ENCODE measurements around the gene CFAP65.

Gene CFAP65

GRCh38 chr2:219041252-219041651 is at the start of gene CFAP65:
Gene CFAP65 (minus strand): TSS chr2:219041516. CDS start chr2:219039048, 2,468 bp downstream.
- peak; percentile 67 for DNase-seq (ENCODE audit: low spot score)

GRCh38 chr2:219090436-219091299 is 49.4 kb upstream of the CFAP65 start:
- no peak for DNase-seq (ENCODE audit: low spot score)

GRCh38 chr2:219089330-219089729 is 48.0 kb upstream of the CFAP65 start:
- no peak for DNase-seq (ENCODE audit: low spot score)

GRCh38 chr2:219087848-219088247 is 46.5 kb upstream of the CFAP65 start:
- DNase-seq (ENCODE audit: low spot score) = no peak

- no peak for DNase-seq (ENCODE audit: low spot score)
These were observed 46.0 kb upstream of the CFAP65 start for GRCh38 chr2:219087361-219087760.

GRCh38 chr2:219086196-219086595 is 44.9 kb upstream of the CFAP65 start:
- no peak for DNase-seq (ENCODE audit: low spot score)

- DNase-seq (ENCODE audit: low spot score) = no peak
These were observed 43.5 kb upstream of the CFAP65 start for GRCh38 chr2:219084791-219085190.

- DNase-seq (ENCODE audit: low spot score) = no peak
These were observed 41.1 kb upstream of the CFAP65 start for GRCh38 chr2:219082332-219082958.

GRCh38 chr2:219081701-219082331 is 40.5 kb upstream of the CFAP65 start:
- no peak for DNase-seq (ENCODE audit: low spot score)

- no peak for DNase-seq (ENCODE audit: low spot score)
These were observed 39.8 kb upstream of the CFAP65 start for GRCh38 chr2:219081096-219081495.

GRCh38 chr2:219079417-219079816 is 38.1 kb upstream of the CFAP65 start:
- no peak for DNase-seq (ENCODE audit: low spot score)

GRCh38 chr2:219078951-219079350 is 37.6 kb upstream of the CFAP65 start:
- no peak for DNase-seq (ENCODE audit: low spot score)

GRCh38 chr2:219078126-219078525 is 36.8 kb upstream of the CFAP65 start:
- DNase-seq (ENCODE audit: low spot score) = no peak

GRCh38 chr2:219076253-219076652 is 34.9 kb upstream of the CFAP65 start:
- no peak for DNase-seq (ENCODE audit: low spot score)

- peak; percentile 51 for DNase-seq (ENCODE audit: low spot score)
These were observed 32.3 kb upstream of the CFAP65 start for GRCh38 chr2:219073413-219074129.

GRCh38 chr2:219072741-219073250 is 31.5 kb upstream of the CFAP65 start:
- DNase-seq (ENCODE audit: low spot score) = no peak

- no peak for DNase-seq (ENCODE audit: low spot score)
These were observed 30.0 kb upstream of the CFAP65 start for GRCh38 chr2:219071131-219071816.

GRCh38 chr2:219065484-219065883 is 24.2 kb upstream of the CFAP65 start:
- no peak for DNase-seq (ENCODE audit: low spot score)

GRCh38 chr2:219062081-219062480 is 20.8 kb upstream of the CFAP65 start:
- DNase-seq (ENCODE audit: low spot score) = no peak

- DNase-seq (ENCODE audit: low spot score) = no peak
These were observed 19.8 kb upstream of the CFAP65 start, which contains the start of gene IHH for GRCh38 chr2:219060821-219061791. Gene IHH (minus strand): TSS chr2:219060921. CDS start chr2:219060467, 454 bp downstream.
